HG02884 (cell line): Measurements from ENCODE around the gene FAM217B.

Source experiments
- ATAC-seq: cut with Tn5 transposase; IDR thresholded peaks from one replicate; pipeline ENCODE4 v1.9.1; 2021; ENCODE audit warnings: mild to moderate bottlenecking, moderate library complexity; ENCODE audit not compliant: unreplicated experiment

The FAM217B gene, protein sequence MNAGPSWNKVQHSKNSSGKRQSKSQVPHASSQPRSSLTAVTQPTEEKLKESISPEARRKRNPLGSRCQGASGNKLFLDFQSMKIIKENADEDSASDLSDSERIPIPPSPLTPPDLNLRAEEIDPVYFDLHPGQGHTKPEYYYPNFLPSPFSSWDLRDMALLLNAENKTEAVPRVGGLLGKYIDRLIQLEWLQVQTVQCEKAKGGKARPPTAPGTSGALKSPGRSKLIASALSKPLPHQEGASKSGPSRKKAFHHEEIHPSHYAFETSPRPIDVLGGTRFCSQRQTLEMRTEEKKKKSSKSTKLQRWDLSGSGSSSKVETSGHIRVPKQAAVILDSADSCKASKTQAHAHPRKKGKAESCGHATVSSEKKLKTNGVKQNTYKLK

DNA sequence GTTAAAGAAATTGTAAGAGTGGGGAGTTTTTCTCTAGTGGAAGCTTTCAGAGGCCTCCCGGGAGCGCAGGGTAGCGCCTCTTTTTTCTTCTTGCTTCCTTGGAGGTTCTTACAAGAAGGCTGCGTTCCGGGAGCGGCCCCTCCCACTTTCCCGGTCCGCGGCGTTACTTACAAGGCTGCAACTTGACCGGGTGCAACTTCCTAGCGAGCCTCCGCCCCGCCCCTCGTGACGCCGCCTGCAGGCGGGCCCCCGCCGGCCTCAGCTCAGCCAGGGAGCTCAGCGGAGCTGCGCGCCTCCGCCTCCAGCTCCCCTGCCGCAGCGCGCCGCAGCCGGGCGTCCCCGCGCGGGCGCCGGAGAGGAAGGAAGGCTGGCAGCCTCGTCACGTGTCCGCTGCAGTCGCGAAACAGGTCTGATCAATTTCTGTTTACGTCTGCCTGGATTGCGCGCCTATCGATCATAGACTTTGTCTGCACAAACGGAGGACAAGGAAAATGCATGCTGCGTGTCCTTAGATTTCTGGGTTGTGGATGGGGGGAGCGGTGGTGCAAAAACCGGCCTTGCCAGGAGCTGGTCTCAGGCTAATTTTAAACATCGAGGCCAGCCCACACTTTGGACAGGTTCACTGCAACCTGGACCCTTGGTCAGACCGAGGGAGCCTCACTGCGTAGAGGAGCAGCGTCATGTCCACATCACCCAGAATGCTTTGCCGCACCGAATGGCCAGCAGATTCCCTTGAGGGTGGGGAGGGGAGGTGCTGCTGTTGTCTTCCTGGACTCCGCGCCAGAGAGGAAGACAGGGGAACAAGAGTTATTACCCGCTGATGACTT is at the start of gene FAM217B, which contains the start of gene PPP1R3D:
Gene FAM217B (plus strand): TSS at position 261 of the 827 bp plus-strand sequence. CDS start 3,555 bp downstream, outside the sequence.
Gene PPP1R3D (minus strand): TSS at position 177 of the 827 bp plus-strand sequence. CDS start 374 bp downstream, outside the sequence.
- peak; percentile 94 for ATAC-seq

DNA sequence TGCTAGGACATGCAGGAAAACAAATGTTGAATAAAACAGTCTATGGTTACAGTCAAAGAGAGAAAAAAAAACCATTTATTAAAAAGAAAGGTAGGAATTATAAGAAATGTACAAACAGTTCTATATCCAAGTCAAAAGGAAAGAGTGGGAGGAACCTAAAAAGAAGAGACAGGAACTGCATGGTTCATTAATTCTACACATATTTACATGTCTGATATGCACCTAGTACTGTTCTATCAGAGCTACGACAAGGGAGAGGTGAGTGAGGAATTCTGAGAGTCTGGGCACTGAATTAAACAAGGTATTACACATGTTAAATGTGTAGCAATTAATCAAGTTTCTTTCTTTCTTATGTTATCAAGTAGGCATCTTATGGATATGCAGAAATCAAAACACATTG is 48.6 kb upstream of the FAM217B start:
- ATAC-seq, result peak; percentile 45

DNA sequence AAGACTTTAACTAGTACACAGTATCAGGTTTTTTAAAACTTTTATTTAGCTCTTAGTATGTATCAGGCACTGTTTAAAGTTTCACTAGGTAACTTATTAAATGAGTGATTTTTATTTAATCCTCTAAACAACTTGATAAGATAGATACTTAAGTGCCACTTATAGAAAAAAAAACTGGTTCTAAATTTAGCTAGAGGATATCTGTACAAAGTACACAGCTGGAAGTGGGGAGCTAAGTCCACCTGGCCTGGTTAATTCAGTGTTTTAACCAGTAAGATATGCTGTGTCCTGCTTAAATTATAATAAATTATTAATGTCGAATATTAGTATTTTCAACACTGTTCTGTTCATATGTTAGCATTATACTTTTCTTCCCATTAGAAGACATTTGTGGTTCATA is 44.3 kb upstream of the FAM217B start:
- ATAC-seq, result no peak

DNA sequence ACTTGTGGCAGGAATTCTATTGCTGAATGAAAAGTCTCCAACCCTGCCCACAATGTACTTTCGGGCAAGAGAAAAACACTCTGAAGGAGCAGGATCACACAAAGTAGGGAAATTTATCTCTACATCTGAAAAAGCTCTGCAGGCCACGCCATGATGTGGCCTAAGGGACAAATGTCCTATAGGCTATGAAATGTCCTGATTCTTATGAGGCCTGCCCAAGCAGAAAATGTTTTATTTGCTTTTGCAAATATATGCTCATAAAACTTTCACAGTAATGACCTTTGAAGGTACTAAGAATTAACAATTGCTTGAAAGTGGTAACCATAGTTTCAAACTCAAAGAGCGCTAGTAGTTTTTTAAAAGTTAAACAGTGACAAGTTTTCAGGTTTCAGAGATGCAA is 37.7 kb upstream of the FAM217B start:
- no peak for ATAC-seq

DNA sequence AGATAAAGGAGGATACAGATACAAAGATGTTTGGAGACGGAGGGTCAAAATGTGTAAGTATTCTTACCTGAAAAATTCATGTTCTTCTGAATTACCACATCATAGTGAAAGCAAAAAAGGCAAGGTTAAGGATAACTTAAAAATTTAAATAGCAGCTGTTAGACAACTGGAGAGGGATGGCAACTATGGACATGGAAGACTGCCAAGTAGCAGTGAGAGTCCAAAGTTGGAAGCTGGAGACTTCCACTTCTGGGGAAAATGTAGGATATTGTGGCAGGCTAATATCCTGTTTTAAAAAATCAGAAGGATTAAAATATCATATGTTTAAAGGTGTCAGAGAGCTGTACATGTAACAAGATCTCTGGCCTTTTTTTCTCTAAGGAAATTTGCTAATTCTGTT is 36.6 kb upstream of the FAM217B start:
- no peak for ATAC-seq

DNA sequence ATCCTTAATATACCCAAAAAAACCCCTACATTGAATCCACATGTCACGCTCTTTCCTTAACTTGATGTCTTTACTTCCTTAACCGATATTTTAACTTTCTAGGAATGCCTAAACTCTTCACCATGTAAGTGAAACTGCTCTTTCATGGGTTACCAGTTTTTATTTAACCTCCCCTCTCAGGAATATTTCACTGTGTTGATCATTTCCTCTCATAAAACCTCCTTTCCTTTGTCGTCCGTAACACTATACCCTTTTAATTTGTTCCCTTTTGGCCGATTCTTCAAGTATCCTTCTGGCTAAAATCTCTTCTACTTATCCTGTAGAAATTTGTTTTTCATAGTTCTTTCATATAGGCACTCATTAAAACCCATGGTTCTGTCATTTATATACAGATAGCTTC is 31.3 kb upstream of the FAM217B start:
- no peak for ATAC-seq

GRCh38 chr20:59911041-59911440 is 29.1 kb upstream of the FAM217B start:
- no peak for ATAC-seq

DNA sequence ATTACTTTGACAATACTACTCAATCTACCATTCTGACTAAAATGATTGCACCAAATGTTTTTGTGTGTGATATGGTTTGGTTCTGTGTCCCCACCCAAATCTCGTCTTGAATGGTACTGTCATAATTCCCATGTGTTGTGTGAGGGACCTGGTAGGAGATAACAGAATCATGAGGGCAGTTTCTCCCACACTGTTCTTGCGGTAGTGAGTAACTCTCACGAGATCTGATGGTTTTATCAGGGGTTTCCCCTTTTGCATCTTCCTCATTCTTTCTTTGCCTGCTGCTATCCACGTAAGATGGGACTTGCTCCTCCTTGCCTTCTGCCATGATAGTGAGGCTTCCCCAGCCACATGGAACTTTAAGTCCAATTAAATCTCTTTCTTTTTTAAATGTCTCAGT is 27.6 kb upstream of the FAM217B start:
- ATAC-seq, result no peak

GRCh38 chr20:59920944-59921343 is 19.2 kb upstream of the FAM217B start:
- ATAC-seq, result no peak

- ATAC-seq, result no peak
Observed at GRCh38 chr20:59923514-59923913, 16.7 kb upstream of the FAM217B start.

DNA sequence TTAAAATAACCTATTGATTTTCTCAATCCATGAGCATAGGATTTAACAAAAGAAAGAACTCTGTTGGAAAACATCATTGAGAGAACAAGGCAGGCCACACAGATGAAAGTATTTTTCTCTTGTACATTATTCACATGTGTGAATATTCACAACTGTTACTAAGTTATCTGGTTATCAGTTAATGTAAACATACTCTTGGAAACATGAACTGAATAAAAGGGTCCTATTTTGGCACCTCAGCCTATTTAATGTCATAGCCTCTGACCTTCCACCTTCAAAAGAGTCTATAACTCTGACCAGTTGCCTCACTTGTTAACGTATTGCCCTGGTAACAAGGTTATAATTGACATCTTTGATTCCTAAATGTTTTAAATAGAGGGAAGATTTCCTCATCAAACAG is 14.8 kb upstream of the FAM217B start:
- ATAC-seq, result no peak

GRCh38 chr20:59925899-59926298 is 14.3 kb upstream of the FAM217B start:
- ATAC-seq, result no peak

- ATAC-seq, result no peak
Observed at GRCh38 chr20:59931511-59932312, 8.5 kb upstream of the FAM217B start.

DNA sequence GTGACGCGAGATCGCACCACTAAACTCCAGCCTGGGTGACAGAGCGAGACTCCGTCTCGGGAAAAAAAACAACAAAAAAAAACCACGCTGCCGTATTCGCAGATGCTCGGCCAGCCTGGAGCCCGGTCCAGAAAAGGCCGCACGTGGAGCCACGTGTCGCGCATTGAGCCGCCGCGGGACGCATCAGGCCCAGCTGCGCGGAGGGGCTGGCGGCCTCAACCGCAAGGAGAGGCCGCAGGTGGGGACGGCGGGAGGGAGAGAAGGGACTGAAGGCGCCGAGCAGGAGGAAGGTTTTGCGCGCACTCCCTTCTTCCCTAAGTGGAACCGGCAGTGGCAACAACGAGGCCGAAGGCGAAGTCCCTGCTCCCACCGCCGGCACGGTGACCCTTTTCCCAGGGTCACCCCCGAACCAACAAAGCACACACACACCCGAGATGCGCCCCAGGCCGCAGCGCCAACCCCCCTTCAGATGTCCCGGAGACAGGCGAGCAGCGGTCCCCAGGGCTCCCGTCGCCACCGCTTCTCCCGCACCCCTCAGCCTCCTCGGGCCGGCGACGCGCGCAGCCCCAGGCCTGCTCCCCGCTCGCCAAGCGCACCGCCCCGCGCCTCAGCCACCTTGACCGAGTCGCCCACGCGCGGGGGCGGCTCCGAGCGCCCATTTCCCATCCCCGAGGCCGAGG is 7.4 kb upstream of the FAM217B start:
- no peak for ATAC-seq

DNA sequence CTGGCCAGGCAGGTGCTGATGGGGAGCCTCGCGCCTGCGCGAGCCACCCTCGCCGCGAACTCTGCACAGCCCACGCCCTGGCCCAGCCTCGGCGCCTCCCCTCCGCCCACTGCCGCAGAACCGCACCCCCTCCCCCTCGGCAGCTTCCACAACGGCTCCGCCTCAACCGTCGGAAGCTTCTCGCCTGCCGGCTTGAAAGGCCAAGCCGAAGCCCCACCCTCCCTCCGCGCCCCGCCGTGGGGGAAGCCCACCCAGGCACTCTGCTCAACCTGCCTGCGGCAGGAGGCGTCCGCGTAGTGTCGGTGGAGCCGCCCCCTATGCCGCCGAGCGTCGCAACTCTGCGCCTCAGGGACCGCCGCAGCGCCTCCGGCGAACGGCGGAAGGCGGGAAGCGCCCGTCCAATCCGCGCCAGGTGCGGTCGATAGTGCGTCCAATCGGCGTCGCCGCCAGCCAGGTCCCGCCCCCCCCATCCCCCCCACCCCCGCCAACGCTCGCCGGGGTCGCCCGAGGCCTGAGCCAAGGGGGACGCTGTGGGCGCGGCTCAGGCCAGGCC is 6.8 kb upstream of the FAM217B start, which contains the start of gene SYCP2:
Gene SYCP2 (minus strand): TSS at position 342 of the 553 bp plus-strand sequence. CDS start 11,224 bp downstream, outside the sequence.
- ATAC-seq, result no peak

- peak; percentile 94 for ATAC-seq
Observed at GRCh38 chr20:59933849-59934585, 6.2 kb upstream of the FAM217B start.

- ATAC-seq, result no peak
Observed at GRCh38 chr20:59935457-59936185, 4.6 kb upstream of the FAM217B start.

DNA sequence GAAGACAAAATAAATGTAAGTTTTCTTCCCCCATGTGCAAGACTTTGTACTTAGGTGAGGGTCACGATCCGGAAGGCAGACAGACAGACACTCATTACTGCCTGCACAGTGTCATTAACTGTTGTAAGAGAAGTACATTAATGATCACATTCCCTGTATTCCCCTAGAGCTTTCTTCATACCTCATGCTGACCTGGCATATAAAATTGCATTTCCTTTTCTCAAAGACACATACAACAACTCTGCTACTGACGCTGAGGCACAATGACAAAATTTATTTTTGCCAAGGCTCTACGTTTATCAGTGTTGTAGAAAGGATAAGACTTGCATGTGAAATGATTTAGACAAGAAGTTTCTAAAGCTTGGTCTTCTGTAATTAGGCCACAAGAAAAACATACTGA is 3.8 kb upstream of the FAM217B start:
- ATAC-seq, result no peak

DNA sequence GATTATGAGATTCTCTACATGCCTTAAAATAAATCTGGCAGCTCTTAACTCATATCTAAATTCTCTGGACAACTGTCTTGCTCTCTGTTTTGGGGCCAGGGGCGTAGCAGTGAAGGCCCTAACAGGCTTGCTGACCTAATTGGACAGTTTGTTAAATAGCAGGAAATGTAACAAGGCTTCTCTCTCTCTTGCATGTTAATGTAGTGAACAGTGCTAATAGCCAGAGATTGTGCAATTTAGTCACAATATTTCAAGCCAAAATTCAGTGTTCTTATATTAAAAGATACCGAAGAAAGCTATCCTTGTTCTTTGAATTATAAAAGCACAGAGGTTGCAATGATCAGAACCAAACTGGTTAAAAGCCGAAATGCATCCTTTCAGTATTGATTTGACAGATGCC is 3.0 kb upstream of the FAM217B start:
- no peak for ATAC-seq
